T-cell (primary cell): ENCODE data around the gene SSTR1. TPM values are rescaled to one million over a fixed set of nuclear protein-coding genes. Genes with fewer than 3 reads are reported as not detected.

ENCODE experiments used
- ATAC-seq, 4 experiments: fragments of 200-7000 bp in 3 of 4; fragments of 150-1000 bp in 1 of 4; cut with Tn5 transposase; replicated peaks in 1 of 4; 1 replicate in 3 of 4; 2 replicates in 1 of 4; pipeline ENCODE4 v1.10.0; 2021; ENCODE audit warnings: moderate library complexity in 3 of 4, mild to moderate bottlenecking in 2 of 4, moderate number of reproducible peaks in 1 of 4
- CTCF ChIA-PET, 2 donors: fragments of 300-600 bp; sonication (Branson Sonifier 250); formaldehyde crosslinking; loops; one replicate each; lab custom pipeline; 2022; ENCODE audit warnings: antibody characterized with exemption in 2 of 2; lab: Charles Lee
- POLR2A ChIA-PET, 2 donors: fragments of 300-600 bp; sonication (Branson Sonifier 250); formaldehyde crosslinking; loops; one replicate each; lab custom pipeline; 2022; ENCODE audit warnings: antibody characterized with exemption in 2 of 2; lab: Charles Lee
- DNase-seq, 35 experiments: peaks; one replicate each; pipeline versions ENCODE4 v3.0.0 to v3.0.0-alpha.2; 2013 to 2023
- H3K27ac ChIP-seq: one replicate; pipeline ENCODE4 v1.5.1; 2013; ENCODE audit warnings: low read length
- H3K27me3 ChIP-seq, 2 experiments: replicated peaks in 1 of 2; 1 replicate in 1 of 2; 2 replicates in 1 of 2; pipeline versions ENCODE4 v1.6.1 to v1.7.0; 2013; ENCODE audit warnings: low read length in 1 of 2, mixed read lengths in 1 of 2; ENCODE audit not compliant: control insufficient read depth in 2 of 2, insufficient read depth in 2 of 2; ENCODE audit errors: extremely low read depth in 1 of 2
- H3K36me3 ChIP-seq, 2 donors: 1 replicate in 1 of 2; 2 replicates in 1 of 2; pipeline versions ENCODE4 v1.6.1 to v1.7.0; 2013; ENCODE audit warnings: low read length in 1 of 2; ENCODE audit not compliant: control insufficient read depth in 2 of 2, insufficient read depth in 1 of 2; ENCODE audit errors: extremely low read depth in 1 of 2
- H3K4me1 ChIP-seq, 2 experiments: 1 replicate in 1 of 2; 2 replicates in 1 of 2; pipeline versions ENCODE4 v1.6.1 to v1.7.0; 2013; ENCODE audit warnings: low read length in 2 of 2, mixed read lengths in 1 of 2; ENCODE audit not compliant: insufficient read depth in 2 of 2, control insufficient read depth in 1 of 2; ENCODE audit errors: extremely low read depth in 1 of 2
- H3K4me3 ChIP-seq, 2 donors: 1 replicate in 1 of 2; 2 replicates in 1 of 2; pipeline versions ENCODE4 v1.5.1 to v1.7.0; 2013; ENCODE audit warnings: mild to moderate bottlenecking in 2 of 2, low read length in 1 of 2, moderate library complexity in 1 of 2; ENCODE audit not compliant: control insufficient read depth in 1 of 2; ENCODE audit errors: extremely low read depth in 1 of 2
- H3K9me3 ChIP-seq: 2 replicates; pipeline ENCODE4 v1.7.0; 2013
- H3K27ac Mint-ChIP-seq, 2 donors: one replicate each; pipeline ENCODE4 v1.8.0; 2020 to 2021; ENCODE audit warnings: mild to moderate bottlenecking in 2 of 2, mixed read lengths in 2 of 2
- H3K27me3 Mint-ChIP-seq, 2 donors: one replicate each; pipeline ENCODE4 v1.8.0; 2021 to 2022; ENCODE audit warnings: mixed read lengths in 2 of 2
- H3K36me3 Mint-ChIP-seq: one replicate; pipeline ENCODE4 v1.8.0; 2021; ENCODE audit warnings: mixed read lengths
- H3K4me1 Mint-ChIP-seq, 3 donors: one replicate each; pipeline ENCODE4 v1.8.0; 2020 to 2022; ENCODE audit warnings: mixed read lengths in 3 of 3, mild to moderate bottlenecking in 1 of 3
- H3K4me3 Mint-ChIP-seq, 3 donors: one replicate each; pipeline ENCODE4 v1.8.0; 2020 to 2022; ENCODE audit warnings: mild to moderate bottlenecking in 3 of 3, mixed read lengths in 3 of 3, moderate library complexity in 3 of 3
- H3K9me3 Mint-ChIP-seq, 3 donors: one replicate each; pipeline ENCODE4 v1.8.0; 2020 to 2022; ENCODE audit warnings: mixed read lengths in 3 of 3
- WGBS: methylation state at CpG from one replicate; pipeline ENCODE4 v1.1.5; 2013; ENCODE audit warnings: missing lambda C conversion rate; ENCODE audit not compliant: insufficient coverage; 5-methylcytosine and 5-hydroxymethylcytosine counted together
- total RNA-seq, 35 experiments: library from RNA in 6 of 35; stranded (reverse) in 6 of 35; fragments of 120-200 nt in 1 of 35; gene quantifications; one replicate each; pipeline versions ENCODE4 v1.2.1 to v1.2.4 and lab custom pipeline; 2013 to 2026

Gene SSTR1
- total RNA-seq, 5 donors from 2014 or later (not counting 1 experiment from before 2014, with no cell fraction given) = not detected

DNA sequence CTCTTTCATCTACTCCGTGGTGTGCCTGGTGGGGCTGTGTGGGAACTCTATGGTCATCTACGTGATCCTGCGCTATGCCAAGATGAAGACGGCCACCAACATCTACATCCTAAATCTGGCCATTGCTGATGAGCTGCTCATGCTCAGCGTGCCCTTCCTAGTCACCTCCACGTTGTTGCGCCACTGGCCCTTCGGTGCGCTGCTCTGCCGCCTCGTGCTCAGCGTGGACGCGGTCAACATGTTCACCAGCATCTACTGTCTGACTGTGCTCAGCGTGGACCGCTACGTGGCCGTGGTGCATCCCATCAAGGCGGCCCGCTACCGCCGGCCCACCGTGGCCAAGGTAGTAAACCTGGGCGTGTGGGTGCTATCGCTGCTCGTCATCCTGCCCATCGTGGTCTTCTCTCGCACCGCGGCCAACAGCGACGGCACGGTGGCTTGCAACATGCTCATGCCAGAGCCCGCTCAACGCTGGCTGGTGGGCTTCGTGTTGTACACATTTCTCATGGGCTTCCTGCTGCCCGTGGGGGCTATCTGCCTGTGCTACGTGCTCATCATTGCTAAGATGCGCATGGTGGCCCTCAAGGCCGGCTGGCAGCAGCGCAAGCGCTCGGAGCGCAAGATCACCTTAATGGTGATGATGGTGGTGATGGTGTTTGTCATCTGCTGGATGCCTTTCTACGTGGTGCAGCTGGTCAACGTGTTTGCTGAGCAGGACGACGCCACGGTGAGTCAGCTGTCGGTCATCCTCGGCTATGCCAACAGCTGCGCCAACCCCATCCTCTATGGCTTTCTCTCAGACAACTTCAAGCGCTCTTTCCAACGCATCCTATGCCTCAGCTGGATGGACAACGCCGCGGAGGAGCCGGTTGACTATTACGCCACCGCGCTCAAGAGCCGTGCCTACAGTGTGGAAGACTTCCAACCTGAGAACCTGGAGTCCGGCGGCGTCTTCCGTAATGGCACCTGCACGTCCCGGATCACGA lies 2.2 kb downstream of the SSTR1 start:
- WGBS = 16% methylated on average over 66 of the region's 69 CpGs
- Histone ChIP-seq H3K36me3 (no peaks in the 10 kb centered on the region), H3K27ac (no peak overlapping the region), H3K27me3 (peaks cover 9 to 53% of the 10 kb centered on the region in 2 experiments), H3K4me3 (no peak overlapping the region), H3K9me3 (no peaks in the 10 kb centered on the region), H3K4me1 (peaks cover 0 to 10% of the 10 kb centered on the region in 2 experiments)
- CTCF ChIA-PET = no interaction called here
- POLR2A ChIA-PET = no interaction called here
- DNase-seq = no peak
- Mint-ChIP-seq H3K36me3 (no peaks in the 10 kb centered on the region), H3K4me3 (peak overlapping the region; percentile 34 to 65 (median 58)), H3K27ac (no peak overlapping the region), H3K4me1 (peaks cover 29 to 39% (median 35%) of the 10 kb centered on the region in 3 donors), H3K27me3 (peaks cover 58 to 62% of the 10 kb centered on the region in 2 donors), H3K9me3 (peaks cover 0 to 4% (median 3%) of the 10 kb centered on the region in 3 donors)
- ATAC-seq = no peak

DNA sequence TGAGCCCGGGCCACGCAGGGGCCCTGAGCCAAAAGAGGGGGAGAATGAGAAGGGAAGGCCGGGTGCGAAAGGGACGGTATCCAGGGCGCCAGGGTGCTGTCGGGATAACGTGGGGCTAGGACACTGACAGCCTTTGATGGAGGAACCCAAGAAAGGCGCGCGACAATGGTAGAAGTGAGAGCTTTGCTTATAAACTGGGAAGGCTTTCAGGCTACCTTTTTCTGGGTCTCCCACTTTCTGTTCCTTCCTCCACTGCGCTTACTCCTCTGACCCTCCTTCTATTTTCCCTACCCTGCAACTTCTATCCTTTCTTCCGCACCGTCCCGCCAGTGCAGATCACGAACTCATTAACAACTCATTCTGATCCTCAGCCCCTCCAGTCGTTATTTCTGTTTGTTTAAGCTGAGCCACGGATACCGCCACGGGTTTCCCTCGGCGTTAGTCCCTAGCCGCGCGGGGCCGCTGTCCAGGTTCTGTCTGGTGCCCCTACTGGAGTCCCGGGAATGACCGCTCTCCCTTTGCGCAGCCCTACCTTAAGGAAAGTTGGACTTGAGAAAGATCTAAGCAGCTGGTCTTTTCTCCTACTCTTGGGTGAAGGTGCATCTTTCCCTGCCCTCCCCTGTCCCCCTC lies 3.0 kb downstream of the SSTR1 start:
- H3K4me3 Mint-ChIP-seq = peak overlapping the region in 2 of 3 donors; percentile 29 to 58
- POLR2A ChIA-PET = no interaction called here

DNA sequence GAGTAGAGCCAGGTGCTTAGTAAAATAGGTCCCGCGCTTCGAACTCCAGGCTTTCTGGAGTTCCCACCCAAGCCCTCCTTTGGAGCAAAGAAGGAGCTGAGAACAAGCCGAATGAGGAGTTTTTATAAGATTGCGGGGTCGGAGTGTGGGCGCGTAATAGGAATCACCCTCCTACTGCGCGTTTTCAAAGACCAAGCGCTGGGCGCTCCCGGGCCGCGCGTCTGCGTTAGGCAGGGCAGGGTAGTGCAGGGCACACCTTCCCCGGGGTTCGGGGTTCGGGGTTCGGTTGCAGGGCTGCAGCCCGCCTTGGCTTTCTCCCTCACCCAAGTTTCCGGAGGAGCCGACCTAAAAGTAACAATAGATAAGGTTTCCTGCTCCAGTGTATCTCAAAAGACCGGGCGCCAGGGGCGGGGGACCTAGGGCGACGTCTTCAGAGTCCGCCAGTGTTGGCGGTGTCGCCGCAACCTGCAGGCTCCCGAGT lies 3.6 kb downstream of the SSTR1 start:
- ChIA-PET POLR2A (no interaction called here), CTCF (interaction anchor here in 1 of 2 donors (0.7 kb wide), 1 partner anchor 181 kb away, joined by 9 read pairs; no protein-coding TSS in a partner anchor)
- H3K4me1 Mint-ChIP-seq = peaks cover 29 to 39% (median 35%) of the 10 kb centered on the region in 3 donors
- no peaks in the 10 kb centered on the region for H3K36me3 Mint-ChIP-seq
- peaks cover 58 to 64% of the 10 kb centered on the region in 2 donors for H3K27me3 Mint-ChIP-seq
- peak overlapping the region in 1 of 3 donors; percentile 58 for H3K4me3 Mint-ChIP-seq
- peaks cover 9 to 49% of the 10 kb centered on the region in 2 experiments for H3K27me3 ChIP-seq
- no peaks in the 10 kb centered on the region for H3K9me3 ChIP-seq
- H3K9me3 Mint-ChIP-seq = no peaks in the 10 kb centered on the region
- peaks cover 0 to 10% of the 10 kb centered on the region in 2 experiments for H3K4me1 ChIP-seq
- no peak overlapping the region for H3K27ac ChIP-seq
- no peak for DNase-seq
- no peak overlapping the region for H3K27ac Mint-ChIP-seq
- H3K4me3 ChIP-seq = no peak overlapping the region
- 14% methylated on average over 28 of the region's 34 CpGs for WGBS
- no peaks in the 10 kb centered on the region for H3K36me3 ChIP-seq
- ATAC-seq = no peak

More for the DNA sequence above, 3.0 kb downstream of the SSTR1 start:
- H3K27me3 ChIP-seq = peaks cover 9 to 49% of the 10 kb centered on the region in 2 experiments
- no peak overlapping the region for H3K4me3 ChIP-seq
- no peaks in the 10 kb centered on the region for H3K36me3 ChIP-seq
- H3K27me3 Mint-ChIP-seq = peaks cover 58 to 67% of the 10 kb centered on the region in 2 donors
- no peak for ATAC-seq
- no peak overlapping the region for H3K27ac ChIP-seq
- H3K4me1 Mint-ChIP-seq = peaks cover 29 to 39% (median 35%) of the 10 kb centered on the region in 3 donors
- no peaks in the 10 kb centered on the region for H3K9me3 ChIP-seq
- peaks cover 0 to 4% (median 3%) of the 10 kb centered on the region in 3 donors for H3K9me3 Mint-ChIP-seq
- no peak for DNase-seq
- WGBS = 9% methylated on average over 26 of the region's 29 CpGs
- CTCF ChIA-PET = interaction anchor here in 1 of 2 donors (0.7 kb wide), 1 partner anchor 181 kb away, joined by 9 read pairs; no protein-coding TSS in a partner anchor
- H3K27ac Mint-ChIP-seq = no peak overlapping the region
- no peaks in the 10 kb centered on the region for H3K36me3 Mint-ChIP-seq
- peaks cover 0 to 10% of the 10 kb centered on the region in 2 experiments for H3K4me1 ChIP-seq

DNA sequence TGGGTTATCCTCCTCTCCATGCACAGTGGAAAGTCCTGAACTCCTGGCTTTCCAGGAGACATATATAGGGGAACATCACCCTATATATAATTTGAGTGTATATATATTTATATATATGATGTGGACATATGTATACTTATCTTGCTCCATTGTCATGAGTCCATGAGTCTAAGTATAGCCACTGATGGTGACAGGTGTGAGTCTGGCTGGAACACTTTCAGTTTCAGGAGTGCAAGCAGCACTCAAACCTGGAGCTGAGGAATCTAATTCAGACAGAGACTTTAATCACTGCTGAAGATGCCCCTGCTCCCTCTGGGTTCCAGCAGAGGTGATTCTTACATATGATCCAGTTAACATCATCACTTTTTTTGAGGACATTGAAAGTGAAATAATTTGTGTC lies 4.4 kb downstream of the SSTR1 start:
- Mint-ChIP-seq H3K27ac (no peak overlapping the region), H3K36me3 (no peaks in the 10 kb centered on the region), H3K9me3 (no peaks in the 10 kb centered on the region), H3K4me1 (peaks cover 29 to 39% (median 35%) of the 10 kb centered on the region in 3 donors), H3K4me3 (peak overlapping the region in 1 of 3 donors; percentile 58), H3K27me3 (peaks cover 52 to 58% of the 10 kb centered on the region in 2 donors)
- DNase-seq = no peak
- H3K9me3 ChIP-seq = no peaks in the 10 kb centered on the region
- POLR2A ChIA-PET = no interaction called here
- CTCF ChIA-PET = no interaction called here
- no peaks in the 10 kb centered on the region for H3K36me3 ChIP-seq
- no peak overlapping the region for H3K4me3 ChIP-seq
- no peak overlapping the region for H3K27ac ChIP-seq
- H3K4me1 ChIP-seq = peaks cover 0 to 10% of the 10 kb centered on the region in 2 experiments
- H3K27me3 ChIP-seq = peaks cover 9 to 49% of the 10 kb centered on the region in 2 experiments
- ATAC-seq = no peak

DNA sequence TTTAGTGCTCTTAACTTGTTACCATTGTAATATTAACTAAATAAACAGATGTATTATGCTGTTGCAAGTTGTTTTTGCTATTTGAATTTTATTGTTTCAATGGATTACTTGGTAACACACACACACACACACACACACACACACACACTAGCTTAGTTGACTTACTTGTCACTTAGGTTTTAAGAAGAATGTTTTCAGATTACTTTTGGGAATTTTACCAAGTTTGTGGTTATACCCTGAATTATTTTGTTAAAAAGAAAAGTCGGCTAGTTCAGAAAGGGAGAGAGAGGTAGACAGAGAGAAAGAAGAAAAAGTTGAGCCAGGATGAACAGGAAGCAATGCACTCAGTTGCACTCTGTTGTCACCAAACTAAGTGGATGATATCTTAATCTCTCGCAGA lies 5.3 kb downstream of the SSTR1 start:
- Histone ChIP-seq H3K27me3 (peaks cover 9 to 43% of the 10 kb centered on the region in 2 experiments), H3K27ac (no peak overlapping the region), H3K9me3 (no peaks in the 10 kb centered on the region), H3K4me1 (peaks cover 0 to 7% of the 10 kb centered on the region in 2 experiments), H3K36me3 (no peaks in the 10 kb centered on the region), H3K4me3 (no peak overlapping the region)
- WGBS = no CpG with 5 or more reads among the region's 2 CpGs
- POLR2A ChIA-PET = no interaction called here
- CTCF ChIA-PET = no interaction called here
- Mint-ChIP-seq H3K36me3 (no peaks in the 10 kb centered on the region), H3K27ac (no peak overlapping the region), H3K4me3 (no peak overlapping the region), H3K9me3 (no peaks in the 10 kb centered on the region), H3K27me3 (peaks cover 43 to 52% of the 10 kb centered on the region in 2 donors), H3K4me1 (peaks cover 26 to 34% (median 28%) of the 10 kb centered on the region in 3 donors)
- no peak for ATAC-seq
- DNase-seq = no peak

DNA sequence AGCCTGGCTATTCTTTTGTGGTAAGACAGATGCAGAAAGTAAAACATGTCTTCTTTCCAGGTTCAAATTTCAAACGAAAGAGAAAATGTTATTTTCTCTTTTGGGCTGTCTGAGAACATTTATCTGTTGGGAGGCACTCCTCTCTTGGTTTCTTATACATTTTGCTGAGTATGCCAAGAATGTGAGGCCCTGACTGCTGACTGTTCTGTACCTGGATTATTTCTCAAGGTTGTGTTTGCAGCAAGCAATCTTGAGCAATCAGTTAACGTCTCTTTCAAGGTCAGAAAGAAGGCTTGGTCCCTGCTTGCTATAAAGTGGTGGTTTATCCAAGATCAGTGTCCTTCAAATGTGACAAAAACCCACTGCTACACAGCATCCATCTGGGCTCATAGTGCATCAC lies 9.8 kb downstream of the SSTR1 start:
- H3K27me3 Mint-ChIP-seq = peaks cover 13 to 22% of the 10 kb centered on the region in 2 donors
- H3K4me1 Mint-ChIP-seq = no peaks in the 10 kb centered on the region
- no peaks in the 10 kb centered on the region for H3K9me3 Mint-ChIP-seq
- ChIA-PET CTCF (interaction anchor here in 1 of 2 donors (1.0 kb wide), 1 partner anchor 20 kb away, joined by 3 read pairs; no protein-coding TSS in a partner anchor), POLR2A (no interaction called here)
- no peaks in the 10 kb centered on the region for H3K36me3 ChIP-seq
- DNase-seq (no peak), ATAC-seq (no peak)
- no peak overlapping the region for H3K27ac ChIP-seq
- WGBS = 60% methylated on average over 1 of the region's 2 CpGs
- no peak overlapping the region for H3K4me3 ChIP-seq
- no peak overlapping the region for H3K4me3 Mint-ChIP-seq
- H3K36me3 Mint-ChIP-seq = no peaks in the 10 kb centered on the region
- no peaks in the 10 kb centered on the region for H3K4me1 ChIP-seq
- H3K9me3 ChIP-seq = no peaks in the 10 kb centered on the region
- H3K27ac Mint-ChIP-seq = no peak overlapping the region
- H3K27me3 ChIP-seq = peaks cover 0 to 4% of the 10 kb centered on the region in 2 experiments
